Right hindlimb (tissue), 1 donor: ENCODE data around the gene ILF2.
"Not testable (repeated sequence)": the region's sequence is repeated elsewhere in the genome, so short reads cannot be mapped to it uniquely, and the experiment has no call there.

Source experiments
- DNase-seq: peaks from one replicate; pipeline ENCODE4 v3.0.0-alpha.2; 2018

The ILF2 gene

GRCh38 chr1:153649137-153649862 is 21.5 kb downstream of the ILF2 start:
- DNase-seq, result no peak

- DNase-seq, result no peak
These were observed 22.7 kb downstream of the ILF2 start for GRCh38 chr1:153648000-153648643.

GRCh38 chr1:153647346-153647714 is 23.5 kb downstream of the ILF2 start:
- no peak for DNase-seq

- DNase-seq, result no peak
These were observed 24.0 kb downstream of the ILF2 start for GRCh38 chr1:153646672-153647345.

GRCh38 chr1:153643816-153644215 is 27.0 kb downstream of the ILF2 start:
- DNase-seq, result no peak

- DNase-seq, result no peak
These were observed 27.7 kb downstream of the ILF2 start for GRCh38 chr1:153643100-153643499.

GRCh38 chr1:153642161-153642560 is 28.6 kb downstream of the ILF2 start:
- DNase-seq, result no peak

GRCh38 chr1:153640861-153641260 is 29.9 kb downstream of the ILF2 start:
- DNase-seq, result no peak

GRCh38 chr1:153640213-153640612 is 30.6 kb downstream of the ILF2 start:
- DNase-seq, result not testable (repeated sequence)

GRCh38 chr1:153639280-153639679 is 31.5 kb downstream of the ILF2 start:
- DNase-seq, result no peak

- DNase-seq, result no peak
These were observed 32.5 kb downstream of the ILF2 start for GRCh38 chr1:153638261-153638660.

- no peak for DNase-seq
These were observed 34.5 kb downstream of the ILF2 start for GRCh38 chr1:153636312-153636711.

- no peak for DNase-seq
These were observed 34.9 kb downstream of the ILF2 start for GRCh38 chr1:153635872-153636271.

- DNase-seq, result peak; percentile 98
These were observed 36.8 kb downstream of the ILF2 start, which contains the start of gene CHTOP for GRCh38 chr1:153633754-153634665. Gene CHTOP (plus strand): TSS chr1:153634066. CDS start chr1:153636589, 2,523 bp downstream.

GRCh38 chr1:153633161-153633753 is 37.5 kb downstream of the ILF2 start:
- DNase-seq, result no peak

- no peak for DNase-seq
These were observed 39.5 kb downstream of the ILF2 start for GRCh38 chr1:153631047-153632022.

- DNase-seq, result no peak
These were observed 40.4 kb downstream of the ILF2 start for GRCh38 chr1:153630384-153630783.

GRCh38 chr1:153629971-153630370 is 40.8 kb downstream of the ILF2 start:
- peak; percentile 50 for DNase-seq

GRCh38 chr1:153629343-153629665 is 41.5 kb downstream of the ILF2 start:
- no peak for DNase-seq

GRCh38 chr1:153628638-153629342 is 42.0 kb downstream of the ILF2 start:
- DNase-seq, result no peak
